NCI-H345 treated with DMSO at 0.1 percent for 48 hours (cell line): ENCODE results near the gene USP13.
"Not testable (repeated sequence)": the region's sequence is repeated elsewhere in the genome, so short reads cannot be mapped to it uniquely, and the experiment has no call there.

ENCODE experiments used
- DNase-seq: peaks from one replicate; lab custom pipeline; 2025; ENCODE audit not compliant: unreplicated experiment; lab: John Stamatoyannopoulos, UW

USP13 gene

DNA sequence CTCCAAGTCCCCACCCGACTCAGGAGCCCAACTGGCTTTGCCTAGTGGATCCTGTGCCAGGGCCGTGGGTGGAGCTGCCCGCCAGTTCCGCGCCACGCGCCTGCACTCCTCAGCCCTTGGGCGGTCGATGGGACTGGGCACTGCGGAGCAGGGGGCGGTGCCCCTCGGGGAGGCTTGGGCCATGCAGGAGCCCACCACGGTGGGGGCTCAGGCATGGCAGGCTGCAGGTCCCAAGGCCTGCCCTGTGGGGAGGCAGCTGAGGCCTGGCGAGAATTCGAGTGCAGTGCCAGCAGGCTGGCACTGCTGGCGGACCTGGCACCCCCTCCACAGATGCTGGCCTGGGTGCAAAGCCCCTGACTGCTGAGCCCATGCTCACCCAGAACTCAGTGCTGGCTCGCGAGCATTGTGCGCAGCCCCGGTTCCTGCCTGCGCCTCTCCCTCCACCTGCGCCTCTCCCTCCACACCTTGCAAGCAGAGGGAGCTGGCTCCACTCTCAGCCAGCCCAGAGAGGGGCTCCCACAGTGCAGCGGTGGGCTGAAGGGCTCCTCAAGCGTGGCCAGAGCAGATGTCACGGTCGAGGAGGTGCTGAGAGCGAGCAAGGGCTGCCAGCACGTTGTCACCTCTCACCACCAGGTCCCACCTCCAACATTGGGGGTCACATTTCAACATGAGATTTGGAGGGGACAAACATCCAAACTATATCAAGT, 122.7 kb downstream of the USP13 start:
- DNase-seq: no peak

DNA sequence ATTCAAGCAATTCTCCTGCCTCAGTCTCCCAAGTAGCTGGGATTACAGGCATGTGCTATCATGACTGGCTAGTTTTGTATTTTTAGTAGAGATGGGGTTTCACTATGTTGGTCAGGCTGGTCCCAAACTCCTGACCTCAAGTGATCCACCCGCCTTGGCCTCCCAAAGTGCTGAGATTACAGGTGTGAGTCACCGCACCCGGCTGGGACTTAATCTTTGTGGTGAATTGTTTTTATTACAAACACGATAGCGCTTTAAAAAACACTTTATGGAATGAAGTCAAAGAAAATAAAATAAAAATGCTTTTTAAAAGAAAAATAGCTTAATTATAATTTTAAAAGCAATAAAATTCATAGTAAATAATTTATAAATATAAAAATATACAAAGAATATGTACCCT, 130.0 kb downstream of the USP13 start:
- DNase-seq: not testable (repeated sequence)

DNA sequence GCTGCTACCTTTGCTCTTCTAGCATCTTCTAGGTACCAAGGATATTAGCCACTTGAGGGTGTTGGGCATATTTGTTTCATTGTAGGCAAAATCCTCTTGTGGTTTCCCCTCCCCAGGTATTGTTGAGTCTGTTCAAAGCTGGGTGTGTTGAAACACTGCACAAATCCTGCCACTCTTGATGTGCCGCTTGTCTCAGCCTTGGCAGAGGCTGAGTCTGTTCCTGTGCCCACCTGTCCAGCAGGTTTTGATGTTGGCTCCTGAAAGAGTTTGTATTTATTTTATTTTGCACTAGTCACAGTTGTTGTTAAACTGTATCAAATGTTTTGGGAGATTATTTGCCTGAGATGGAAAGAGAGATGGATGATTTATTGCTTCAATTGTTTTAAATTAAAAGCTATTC, 136.2 kb downstream of the USP13 start:
- DNase-seq: no peak

DNA sequence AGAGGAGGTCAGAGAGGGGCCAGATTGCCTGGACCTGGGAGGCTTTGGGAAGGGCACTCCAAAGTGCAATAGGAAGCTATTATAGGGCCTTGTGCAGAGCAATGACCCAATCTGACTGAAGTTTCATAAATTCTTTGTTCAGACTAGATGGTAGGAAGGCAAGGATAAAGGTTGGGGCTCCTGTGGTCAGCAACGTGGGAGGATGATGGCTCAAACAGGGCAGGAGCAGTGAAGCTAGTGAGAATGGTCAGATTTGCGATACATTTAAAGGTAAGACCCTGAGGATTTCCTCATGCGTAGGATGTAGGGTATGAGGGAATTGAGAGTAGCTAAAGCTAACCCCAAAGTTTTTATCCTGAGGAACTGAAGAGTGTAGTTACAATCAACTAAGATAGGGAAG, 139.0 kb downstream of the USP13 start:
- no peak for DNase-seq

DNA sequence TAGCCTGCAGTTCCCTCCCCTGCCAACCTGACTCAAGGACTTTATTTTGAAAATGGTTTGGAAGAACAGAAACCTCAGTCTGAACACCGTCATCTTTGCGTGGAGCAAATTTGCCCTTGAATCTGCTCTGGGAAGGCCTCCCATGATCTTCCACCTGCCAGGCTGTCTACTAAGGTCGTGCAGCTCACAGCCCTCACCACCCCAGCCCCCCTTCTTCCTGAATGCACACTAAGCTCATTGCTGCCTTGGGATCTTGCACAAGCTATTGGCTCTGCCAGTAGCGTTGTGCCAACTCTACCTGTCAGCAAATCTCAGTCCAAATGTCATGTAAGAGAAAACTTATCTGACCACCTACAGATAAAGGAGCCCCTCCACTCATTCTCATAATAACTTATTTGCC, 141.5 kb downstream of the USP13 start:
- no peak for DNase-seq

DNA sequence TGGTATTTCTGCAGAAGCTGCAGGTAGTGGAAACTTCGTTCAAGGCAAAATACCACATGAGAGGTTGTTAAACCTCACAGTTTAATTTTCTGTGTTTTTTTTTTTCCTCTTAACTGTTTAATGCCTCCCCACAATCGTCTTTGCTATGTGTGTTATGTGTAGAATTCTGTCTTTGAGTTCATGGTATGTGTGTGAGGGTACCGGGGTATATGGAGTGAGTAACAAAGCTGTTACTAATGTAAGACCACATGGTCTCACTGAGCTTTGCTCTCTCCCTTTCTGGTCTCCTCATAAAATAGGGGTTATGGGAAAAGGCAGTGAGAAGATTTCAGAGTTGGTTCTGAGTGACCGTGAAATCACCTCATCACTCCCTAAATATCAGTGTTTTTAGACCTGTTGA, 143.6 kb downstream of the USP13 start:
- DNase-seq: no peak

DNA sequence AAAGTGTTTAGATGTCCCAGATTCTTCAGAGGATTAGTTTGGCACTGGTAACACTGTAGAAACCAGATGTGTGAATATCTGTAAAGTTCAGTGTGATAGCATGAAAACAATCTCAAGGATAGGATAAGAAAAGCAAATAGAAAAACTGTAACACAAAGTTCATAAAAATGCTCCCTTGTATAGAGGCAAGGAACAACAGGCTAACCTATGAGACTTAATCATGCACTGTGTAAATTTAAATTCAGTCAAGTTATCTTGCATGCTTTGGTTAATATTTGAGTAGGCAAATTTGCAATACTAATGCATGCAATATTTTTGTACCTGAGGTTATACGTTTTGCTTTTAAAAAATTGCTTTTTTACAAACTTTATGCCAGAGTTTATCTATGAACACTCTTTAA, 144.4 kb downstream of the USP13 start:
- no peak for DNase-seq

DNA sequence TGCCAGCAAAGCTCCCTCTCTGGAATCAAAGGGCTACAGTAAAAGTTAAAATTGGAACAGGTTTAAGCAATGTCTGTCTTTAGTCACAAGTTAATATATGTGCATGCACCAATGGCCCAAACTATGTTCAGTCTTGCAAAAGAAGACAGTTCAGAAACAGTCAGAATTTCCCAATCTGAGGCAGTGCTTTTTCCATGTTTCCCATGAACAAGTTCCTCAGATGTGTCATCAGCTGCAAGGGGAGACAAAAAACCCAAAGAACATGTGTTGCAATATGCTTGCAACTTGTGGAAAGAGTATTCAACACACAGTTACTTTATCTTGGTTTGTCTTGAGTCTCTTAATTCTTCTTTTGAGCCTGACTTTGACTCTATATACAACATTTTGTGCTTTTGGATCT, 148.4 kb downstream of the USP13 start:
- no peak for DNase-seq

DNA sequence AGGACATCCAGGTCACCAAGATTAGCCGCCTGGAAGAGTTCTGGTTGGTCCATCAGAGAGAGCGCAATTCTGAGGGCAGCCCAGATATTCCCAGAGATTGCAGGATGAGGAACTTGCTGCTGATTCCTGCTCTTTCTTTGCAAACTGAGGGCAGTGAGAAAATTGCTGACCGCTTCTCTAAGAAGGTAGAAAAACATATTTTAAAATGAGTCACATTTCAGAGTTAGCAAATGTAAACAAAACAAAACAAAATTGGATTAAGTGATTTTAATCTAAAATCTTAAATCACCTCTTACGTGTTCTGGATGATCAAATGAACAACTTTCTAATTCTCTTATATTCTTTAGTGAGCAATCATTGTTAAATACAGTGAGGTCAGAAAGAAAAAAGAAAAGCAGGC, 149.0 kb downstream of the USP13 start:
- no peak for DNase-seq

DNA sequence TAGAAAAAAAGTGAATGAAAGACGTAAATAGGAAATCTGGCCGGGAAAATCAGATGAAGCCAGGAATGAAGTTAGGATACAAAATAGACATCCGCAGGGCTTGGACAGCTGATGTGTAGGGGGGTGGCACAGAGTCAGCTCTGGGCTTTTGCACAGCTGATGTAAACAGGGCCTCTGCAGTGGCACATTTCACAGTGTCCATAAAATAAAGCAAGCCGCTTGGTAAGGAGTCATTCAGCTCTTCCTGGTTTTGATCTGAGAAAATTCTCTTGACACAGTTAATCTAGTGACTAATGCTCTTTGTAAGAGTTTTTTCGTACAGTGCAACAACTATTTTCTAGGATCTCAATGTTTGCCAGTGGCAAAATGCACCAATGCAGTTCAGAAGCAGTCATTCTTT, 153.3 kb downstream of the USP13 start:
- DNase-seq: no peak

DNA sequence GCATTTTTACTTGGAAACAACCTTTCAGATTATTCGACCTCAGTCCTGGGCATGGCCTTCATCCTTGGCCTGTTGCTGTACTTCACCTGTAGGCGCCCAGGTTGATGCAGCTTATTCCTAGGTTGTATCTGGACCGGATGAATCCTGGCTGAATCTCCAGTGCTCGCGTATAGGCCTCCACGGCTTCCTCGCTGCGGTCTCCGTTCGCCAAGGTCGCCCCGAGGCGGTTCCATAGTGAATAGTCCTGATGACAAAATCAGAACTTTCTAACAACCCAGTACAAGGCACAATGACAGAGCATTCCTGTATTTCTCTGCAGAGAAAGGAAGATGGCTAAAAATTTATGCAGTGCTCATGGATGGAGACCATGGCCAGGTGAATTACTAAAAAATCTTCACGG, 154.7 kb downstream of the USP13 start:
- no peak for DNase-seq

DNA sequence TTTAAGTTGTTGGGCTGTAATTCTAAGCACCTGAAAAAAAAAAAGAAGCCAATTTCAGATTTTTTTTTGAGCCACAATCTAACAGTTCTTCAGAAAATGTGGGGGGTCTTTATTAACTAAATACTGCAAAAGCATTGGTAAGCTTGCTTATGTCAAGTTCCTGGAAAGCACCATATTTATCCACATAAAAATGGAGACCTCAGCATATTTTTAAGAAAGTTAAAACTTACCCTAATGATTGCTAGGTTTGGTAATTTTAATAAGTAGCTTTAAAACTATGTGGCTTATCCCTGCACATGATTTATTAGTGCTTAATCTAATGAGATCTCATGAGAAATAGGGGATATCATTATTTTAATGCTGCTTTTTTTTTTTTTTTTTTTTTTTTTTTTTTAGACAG, 156.8 kb downstream of the USP13 start:
- no peak for DNase-seq

DNA sequence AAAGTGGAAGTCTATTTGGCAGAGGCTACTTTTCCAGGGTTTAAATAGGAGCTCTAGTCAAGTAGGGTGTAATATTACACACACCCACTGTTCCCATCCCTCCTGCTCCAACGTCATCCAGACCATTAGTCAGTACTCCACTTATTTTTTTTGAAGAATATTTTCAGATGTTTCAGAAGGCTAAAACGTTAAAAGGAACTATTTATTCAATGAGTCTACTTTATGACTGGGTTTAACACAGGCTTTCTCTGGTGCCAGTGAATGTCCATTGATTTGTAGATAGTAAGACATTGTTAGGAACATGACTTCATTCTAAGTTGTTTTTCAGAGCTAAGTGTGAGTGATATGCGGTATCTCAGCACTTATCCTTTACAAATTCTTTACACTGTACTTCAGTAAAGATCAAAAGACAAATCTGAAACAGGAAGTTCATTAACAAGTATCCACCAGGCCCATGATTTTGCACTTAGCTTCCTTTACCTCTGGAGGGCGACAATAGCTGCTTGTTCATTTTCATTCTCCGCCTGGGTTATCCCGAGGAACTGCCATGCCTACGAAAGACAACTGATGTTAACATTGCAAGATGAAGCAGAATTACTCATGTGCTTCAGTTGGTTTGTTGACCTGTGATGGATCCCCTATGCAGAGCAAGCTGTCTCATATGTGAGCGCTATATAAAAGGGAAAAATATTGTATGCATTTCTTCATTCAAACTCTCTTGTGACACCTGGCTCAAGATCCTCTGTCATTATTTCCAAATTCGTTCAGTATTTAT, 158.7 kb downstream of the USP13 start:
- peak; percentile 55 for DNase-seq

DNA sequence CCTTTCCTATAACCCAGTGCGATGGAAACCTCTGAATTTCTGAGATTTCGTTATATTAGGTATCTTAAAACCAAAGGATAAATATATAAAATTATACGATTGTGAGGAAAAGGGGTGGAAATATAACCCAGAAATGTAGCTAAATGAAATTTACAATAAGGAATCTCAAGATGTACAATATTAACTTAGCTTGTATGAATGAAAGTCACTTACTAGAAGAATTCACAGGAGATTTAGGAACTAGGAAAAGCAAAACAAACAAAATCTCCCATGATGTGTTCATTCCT, 159.2 kb downstream of the USP13 start:
- no peak for DNase-seq

DNA sequence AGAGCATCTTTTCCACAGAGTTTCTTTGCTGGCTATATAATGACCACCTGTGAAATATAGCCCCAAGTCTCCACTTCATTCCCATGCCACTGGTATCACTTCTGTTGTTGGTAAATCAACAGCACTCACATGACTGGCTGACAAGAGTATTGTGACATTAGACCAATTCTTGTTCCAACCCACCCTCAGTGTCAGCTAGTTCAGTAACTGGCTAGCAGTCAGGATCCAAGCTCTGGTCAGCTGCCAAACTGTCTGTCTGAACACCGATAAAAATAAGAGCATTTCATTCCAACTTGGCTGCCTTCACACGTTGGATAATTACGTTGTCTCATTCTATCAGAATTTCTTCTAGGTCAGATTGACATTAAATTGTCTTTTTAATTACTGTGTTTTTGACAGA, 166.5 kb downstream of the USP13 start:
- DNase-seq: no peak

DNA sequence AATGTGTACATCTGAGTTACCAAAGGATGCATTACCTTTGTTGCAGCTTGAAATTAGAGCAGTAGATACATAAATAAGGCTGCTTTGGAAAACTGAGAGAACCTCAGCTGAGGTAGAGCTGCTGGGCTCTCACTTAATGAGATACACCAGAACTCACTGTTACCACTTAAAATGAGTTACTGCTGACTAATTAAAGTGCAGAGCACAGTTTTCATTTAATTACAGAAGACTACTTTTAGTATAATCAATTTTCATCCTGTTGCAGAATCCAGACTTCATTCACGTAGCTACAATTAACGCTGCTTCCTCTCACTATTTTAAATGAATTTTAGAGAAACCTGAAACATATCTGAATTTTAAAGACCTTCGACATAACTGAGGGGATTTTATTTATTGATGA, 169.5 kb downstream of the USP13 start:
- DNase-seq: no peak

DNA sequence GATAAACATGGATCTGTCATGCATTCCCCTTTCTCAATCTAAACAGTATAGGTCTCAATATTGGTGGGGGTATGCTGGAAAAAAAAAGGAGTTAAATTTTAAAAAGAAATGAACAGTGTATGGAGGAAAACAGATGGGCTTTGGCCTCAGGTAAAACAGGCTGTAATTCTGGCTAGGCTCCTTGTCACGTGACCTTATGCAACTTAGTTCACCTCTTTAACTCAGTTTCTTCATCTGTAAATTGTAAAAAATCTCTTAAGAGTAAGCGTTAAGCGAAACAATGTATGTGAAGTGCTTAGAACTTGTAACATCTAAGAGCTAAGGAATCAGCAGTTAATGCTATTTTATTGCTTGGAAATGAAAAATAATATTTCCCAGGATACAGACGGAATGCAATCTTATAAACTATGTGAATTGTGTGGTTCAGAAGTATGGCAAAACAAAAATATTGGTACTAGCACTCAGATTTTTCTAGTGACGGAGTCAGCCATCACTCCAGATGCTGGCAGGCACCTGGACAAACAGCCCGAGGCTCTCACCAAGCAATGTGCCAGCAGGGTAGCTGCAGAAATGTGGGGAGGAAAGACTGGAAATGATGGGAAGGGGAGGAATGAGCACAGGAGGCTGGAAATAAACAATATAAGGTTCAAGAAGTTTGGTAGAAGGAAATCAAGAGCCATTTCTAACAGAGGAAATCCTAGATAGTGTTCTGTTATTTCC, 172.8 kb downstream of the USP13 start:
- DNase-seq: peak; percentile 13

DNA sequence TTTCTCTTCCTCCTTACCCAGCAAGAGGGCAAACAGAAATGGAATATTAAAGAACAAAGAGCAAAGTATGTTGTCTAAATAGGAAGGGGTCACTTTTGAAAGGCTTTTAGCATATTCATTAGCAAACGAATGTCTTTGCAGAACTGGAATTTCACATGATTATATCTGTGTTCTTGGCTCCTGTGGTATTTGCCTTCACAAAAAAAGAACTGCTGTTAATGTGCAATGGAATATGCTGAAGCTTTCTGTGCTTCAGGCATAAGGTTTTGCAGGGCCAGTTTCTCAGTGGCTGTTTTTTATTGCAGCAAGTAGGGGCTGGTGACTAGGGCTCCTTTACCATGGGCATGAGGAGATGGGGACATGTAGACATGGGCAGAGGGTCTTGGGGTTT, 173.4 kb downstream of the USP13 start:
- DNase-seq: no peak

DNA sequence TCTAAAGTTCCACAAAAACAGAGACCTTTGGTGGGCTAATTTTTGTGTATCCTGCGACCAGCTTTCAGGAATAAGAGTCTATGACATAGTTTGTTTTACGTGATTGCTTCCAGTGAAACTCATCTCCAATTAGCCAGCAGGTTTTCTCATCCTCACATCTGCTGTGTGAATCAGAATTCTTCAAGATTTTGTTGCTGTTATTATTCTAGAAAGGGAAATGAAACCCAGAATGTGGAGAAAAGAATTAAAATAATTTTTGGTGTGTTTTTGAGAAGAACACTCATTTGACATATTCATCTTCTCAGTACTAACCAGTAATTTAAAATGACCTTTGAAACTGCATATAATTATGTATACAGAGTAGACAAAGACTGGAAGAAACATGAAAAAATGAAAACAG, 175.9 kb downstream of the USP13 start:
- no peak for DNase-seq

DNA sequence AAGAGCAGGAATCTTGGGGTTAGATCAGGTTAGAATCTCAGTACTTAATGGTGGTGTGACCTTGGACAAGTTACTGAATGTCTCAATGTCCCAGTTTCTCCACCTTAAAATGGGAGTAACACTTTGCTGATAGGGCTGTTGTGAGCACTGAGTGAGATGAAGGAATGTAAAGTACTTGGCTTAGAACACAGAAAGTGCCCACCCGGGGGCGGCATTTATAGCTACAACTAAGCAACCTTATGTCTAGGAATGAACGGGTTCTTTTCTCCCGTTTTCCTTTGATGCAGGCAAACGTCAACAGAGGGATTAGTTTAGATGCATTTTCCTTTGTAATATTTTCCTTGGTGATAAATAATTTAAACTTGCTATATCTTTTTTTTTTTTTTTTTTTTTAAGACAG, 176.6 kb downstream of the USP13 start:
- no peak for DNase-seq

DNA sequence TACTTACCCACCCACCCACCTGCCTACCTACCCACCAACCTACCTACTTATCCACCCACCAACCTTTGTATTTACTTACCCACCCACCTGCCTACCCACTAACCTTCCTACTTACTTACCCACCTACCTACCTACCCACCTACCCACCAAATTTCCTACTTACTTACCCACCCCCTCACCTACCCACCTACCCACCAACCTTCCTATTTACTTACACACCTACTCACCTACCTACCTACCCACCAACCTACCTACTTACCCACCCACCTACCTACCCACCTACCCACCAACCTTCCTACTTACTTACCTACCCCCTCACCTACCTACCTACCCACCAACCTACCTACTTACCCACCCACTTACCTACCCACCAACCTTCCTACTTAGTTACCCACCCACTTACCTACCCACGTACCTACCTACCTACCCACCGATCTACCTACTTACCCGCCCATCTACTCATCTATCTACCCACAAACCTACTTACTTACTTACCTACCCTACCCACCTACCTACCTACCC, 179.6 kb downstream of the USP13 start:
- DNase-seq: no peak

DNA sequence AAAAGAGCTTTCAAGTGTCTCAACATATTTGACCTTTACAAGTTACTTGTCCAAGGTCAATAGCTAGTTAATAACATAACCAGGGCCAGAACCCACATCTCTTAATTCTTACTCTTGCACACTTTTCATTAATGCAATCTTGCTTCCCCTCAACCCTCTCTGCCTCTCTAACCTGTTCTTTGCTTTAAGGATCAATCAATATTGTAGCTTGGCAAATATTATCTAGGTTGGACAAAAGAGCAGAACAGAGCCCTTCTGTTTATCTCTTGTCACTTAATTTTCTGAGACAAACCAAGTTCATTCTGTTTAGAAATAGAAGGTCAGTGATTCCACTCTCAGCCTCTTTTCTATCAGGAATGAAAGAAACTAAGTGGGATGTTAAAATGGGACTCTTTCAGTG, 180.5 kb downstream of the USP13 start:
- DNase-seq: no peak
